Endothelial cell (in vitro differentiated cells): ENCODE results near the gene GUCD1. TPM values are rescaled to one million over a fixed set of nuclear protein-coding genes. Genes with fewer than 3 reads are reported as not detected.
A peak's percentile ranks its signal among the peaks of the same experiment; 100 is the strongest.

Source experiments
- DNase-seq: peaks from one replicate; pipeline ENCODE4 v3.0.0; 2021; ENCODE audit warnings: low spot score
- H3K27ac Mint-ChIP-seq: one replicate; pipeline ENCODE4 v1.8.0; 2021; ENCODE audit warnings: mixed read lengths, inconsistent platforms; ENCODE audit not compliant: unreplicated experiment
- H3K27me3 Mint-ChIP-seq: one replicate; pipeline ENCODE4 v1.8.0; 2021; ENCODE audit warnings: mild to moderate bottlenecking, moderate library complexity, mixed read lengths, inconsistent platforms; ENCODE audit not compliant: unreplicated experiment
- H3K36me3 Mint-ChIP-seq: one replicate; pipeline ENCODE4 v1.8.0; 2021; ENCODE audit warnings: mild to moderate bottlenecking, low read depth, mixed read lengths, inconsistent platforms; ENCODE audit not compliant: unreplicated experiment
- H3K4me1 Mint-ChIP-seq: one replicate; pipeline ENCODE4 v1.8.0; 2021; ENCODE audit warnings: mild to moderate bottlenecking, mixed read lengths, inconsistent platforms; ENCODE audit not compliant: unreplicated experiment
- H3K4me3 Mint-ChIP-seq: one replicate; pipeline ENCODE4 v1.8.0; 2021; ENCODE audit warnings: mild to moderate bottlenecking, mixed read lengths, inconsistent platforms; ENCODE audit not compliant: unreplicated experiment
- H3K9me3 Mint-ChIP-seq: one replicate; pipeline ENCODE4 v1.8.0; 2021; ENCODE audit warnings: mixed read lengths, inconsistent platforms; ENCODE audit not compliant: unreplicated experiment
- CTCF ChIP-seq: fragments of 200-600 bp; sonication (generic); IDR thresholded peaks from one replicate; pipeline ENCODE4 v1.5.0; 2021; ENCODE audit warnings: antibody characterized with exemption; ENCODE audit not compliant: unreplicated experiment
- total RNA-seq: library from RNA; stranded (reverse); fragmentation: NEBNext Ultra II Directional; extraction: Animal tissue kit (Norgen Biotek cat#: 25700); gene quantifications from one replicate; pipeline ENCODE4 v1.2.1, GENCODE V29; 2021; ENCODE audit not compliant: unreplicated experiment

The GUCD1 gene
- total RNA-seq, 1 donor from 2014 or later, result 83.8 TPM

GRCh38 chr22:24590596-24591173, 35.7 kb upstream of the GUCD1 start:
- Mint-ChIP-seq H3K9me3 (no peaks in the 10 kb centered on the region), H3K4me3 (peak overlapping the region; percentile 51), H3K27ac (no peak overlapping the region)

GRCh38 chr22:24589518-24590030, 34.6 kb upstream of the GUCD1 start:
- no peaks in the 10 kb centered on the region for H3K9me3 Mint-ChIP-seq
- H3K27ac Mint-ChIP-seq, result no peak overlapping the region
- no peak for DNase-seq
- no peak overlapping the region for H3K4me3 Mint-ChIP-seq
- H3K4me1 Mint-ChIP-seq, result no peaks in the 10 kb centered on the region
- H3K27me3 Mint-ChIP-seq, result peaks cover 4% of the 10 kb centered on the region
- TF ChIP-seq CTCF, result no peak
- no peaks in the 10 kb centered on the region for H3K36me3 Mint-ChIP-seq

More at GRCh38 chr22:24590596-24591173, 35.7 kb upstream of the GUCD1 start:
- no peak for TF ChIP-seq CTCF
- no peak for DNase-seq
- Mint-ChIP-seq H3K36me3 (no peaks in the 10 kb centered on the region), H3K27me3 (peaks cover 3% of the 10 kb centered on the region), H3K4me1 (no peaks in the 10 kb centered on the region)

- H3K27me3 Mint-ChIP-seq, result peaks cover 4% of the 10 kb centered on the region
- H3K4me3 Mint-ChIP-seq, result no peak overlapping the region
- H3K4me1 Mint-ChIP-seq, result no peaks in the 10 kb centered on the region
- no peaks in the 10 kb centered on the region for H3K9me3 Mint-ChIP-seq
- no peak overlapping the region for H3K27ac Mint-ChIP-seq
- no peak for TF ChIP-seq CTCF
- DNase-seq, result no peak
- H3K36me3 Mint-ChIP-seq, result no peaks in the 10 kb centered on the region
Measured at GRCh38 chr22:24588757-24589481, 34.0 kb upstream of the GUCD1 start.

GRCh38 chr22:24588381-24588756, 33.4 kb upstream of the GUCD1 start:
- H3K27me3 Mint-ChIP-seq, result peaks cover 4% of the 10 kb centered on the region
- no peaks in the 10 kb centered on the region for H3K9me3 Mint-ChIP-seq
- TF ChIP-seq CTCF, result no peak
- H3K27ac Mint-ChIP-seq, result no peak overlapping the region
- no peaks in the 10 kb centered on the region for H3K4me1 Mint-ChIP-seq
- DNase-seq, result no peak
- no peaks in the 10 kb centered on the region for H3K36me3 Mint-ChIP-seq
- H3K4me3 Mint-ChIP-seq, result no peak overlapping the region

GRCh38 chr22:24587948-24588347, 33.0 kb upstream of the GUCD1 start:
- Mint-ChIP-seq H3K4me1 (no peaks in the 10 kb centered on the region), H3K4me3 (no peak overlapping the region), H3K27ac (no peak overlapping the region), H3K9me3 (no peaks in the 10 kb centered on the region), H3K36me3 (no peaks in the 10 kb centered on the region), H3K27me3 (peaks cover 4% of the 10 kb centered on the region)
- DNase-seq, result no peak
- no peak for TF ChIP-seq CTCF
